ENCODE data around the gene FAH.

GRCh38 chr15:80182611-80183261, 29.9 kb downstream of the FAH start:
- no peak for TF ChIP-seq CTCF (IDR thresholded peaks at IDR 0.05)
- no peak for TF ChIP-seq ZFX (IDR thresholded peaks at IDR 0.05; ENCODE audit: borderline replicate concordance)

Data from 22Rv1 (cell line).